Subcutaneous abdominal adipose tissue (tissue), 5 donors: ENCODE measurements around the gene EPN3.
A peak's percentile ranks its signal among the peaks of the same experiment; 100 is the strongest.

ENCODE experiments used
- H3K27ac ChIP-seq: one replicate; pipeline ENCODE4 v1.7.0; 2013; ENCODE audit warnings: low read depth, mild to moderate bottlenecking, inconsistent platforms, low read length, moderate library complexity
- H3K27me3 ChIP-seq, 5 donors: one replicate each; pipeline ENCODE4 v1.7.0; 2013; ENCODE audit warnings: low read length in 5 of 5, inconsistent platforms in 1 of 5; ENCODE audit not compliant: control insufficient read depth in 5 of 5, insufficient read depth in 4 of 5
- H3K36me3 ChIP-seq, 5 donors: one replicate each; pipeline ENCODE4 v1.7.0; 2013; ENCODE audit warnings: low read length in 5 of 5; ENCODE audit not compliant: control insufficient read depth in 5 of 5, insufficient read depth in 5 of 5
- H3K4me1 ChIP-seq, 5 donors: one replicate each; pipeline ENCODE4 v1.7.0; 2013; ENCODE audit warnings: low read length in 5 of 5, mild to moderate bottlenecking in 3 of 5, moderate library complexity in 1 of 5; ENCODE audit not compliant: control insufficient read depth in 5 of 5, insufficient read depth in 5 of 5
- H3K4me3 ChIP-seq, 5 donors: one replicate each; pipeline ENCODE4 v1.7.0; 2013; ENCODE audit warnings: low read length in 5 of 5, low read depth in 1 of 5
- H3K9ac ChIP-seq, 5 donors: one replicate each; pipeline ENCODE4 v1.7.0; 2013; ENCODE audit warnings: low read length in 5 of 5, mild to moderate bottlenecking in 4 of 5, moderate library complexity in 3 of 5
- H3K9me3 ChIP-seq, 5 donors: one replicate each; pipeline ENCODE4 v1.7.0; 2013; ENCODE audit warnings: low read length in 5 of 5; ENCODE audit not compliant: control insufficient read depth in 5 of 5
- donor health status: healthy.
- donor health status: healthy.
- donor health status: healthy.
- donor health status: healthy.
- donor health status: healthy.

Gene EPN3

GRCh38 chr17:50495918-50496317, 36.6 kb upstream of the EPN3 start:
- Histone ChIP-seq H3K36me3 (no peaks in the 10 kb centered on the region), H3K4me3 (no peak overlapping the region), H3K27ac (no peak overlapping the region), H3K4me1 (no peaks in the 10 kb centered on the region), H3K9ac (no peak overlapping the region), H3K27me3 (no peaks in the 10 kb centered on the region), H3K9me3 (no peaks in the 10 kb centered on the region)

DNA sequence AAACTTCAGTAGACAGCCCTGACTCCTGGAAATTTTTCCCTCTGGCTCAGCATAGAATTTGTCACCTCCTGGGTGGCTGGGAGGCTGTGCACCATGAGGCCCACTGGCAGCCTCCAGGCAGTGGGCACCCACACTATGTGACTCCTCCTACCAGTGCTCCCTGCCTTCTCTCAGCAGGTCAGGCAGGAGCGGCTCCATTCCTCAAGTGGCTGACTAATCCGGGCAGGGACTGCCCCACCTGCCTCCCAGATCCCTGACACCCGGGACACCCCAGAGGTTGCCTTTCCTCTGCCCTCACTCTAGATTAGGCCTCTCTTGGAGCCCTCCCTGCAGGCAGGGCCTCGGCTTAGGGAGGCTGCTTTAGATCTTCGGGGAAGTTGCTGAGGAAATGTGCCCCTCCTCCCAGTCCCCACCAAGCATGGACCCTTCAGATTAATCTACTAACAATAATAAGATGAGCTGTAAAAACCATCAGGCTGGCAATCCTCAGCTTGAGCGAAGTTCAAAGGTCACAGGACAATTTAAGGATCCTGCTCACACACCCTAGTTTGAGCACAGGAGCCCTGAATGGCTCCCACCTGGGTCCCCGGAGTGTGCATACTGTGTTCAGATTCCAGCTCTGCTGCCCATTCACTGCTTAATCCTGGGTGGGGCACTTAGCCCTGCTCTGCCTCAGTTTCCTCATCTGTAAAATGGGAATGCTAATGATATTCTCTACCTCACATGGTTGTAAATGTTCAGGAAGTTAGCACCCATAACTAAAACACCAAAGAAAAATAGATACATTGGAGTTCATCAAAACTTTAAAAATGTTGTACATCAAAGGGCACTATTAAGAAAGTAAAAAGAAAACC, 34.3 kb upstream of the EPN3 start:
- H3K4me3 ChIP-seq, result no peak overlapping the region
- no peak overlapping the region for H3K9ac ChIP-seq
- no peak overlapping the region for H3K27ac ChIP-seq

GRCh38 chr17:50499270-50499669, 33.3 kb upstream of the EPN3 start:
- H3K27me3 ChIP-seq, result no peaks in the 10 kb centered on the region
- H3K4me3 ChIP-seq, result no peak overlapping the region
- no peaks in the 10 kb centered on the region for H3K4me1 ChIP-seq
- H3K36me3 ChIP-seq, result no peaks in the 10 kb centered on the region
- no peak overlapping the region for H3K9ac ChIP-seq
- no peak overlapping the region for H3K27ac ChIP-seq
- no peaks in the 10 kb centered on the region for H3K9me3 ChIP-seq

More for the DNA sequence above, 34.3 kb upstream of the EPN3 start:
- Histone ChIP-seq H3K4me1 (no peaks in the 10 kb centered on the region), H3K27me3 (no peaks in the 10 kb centered on the region), H3K36me3 (no peaks in the 10 kb centered on the region), H3K9me3 (no peaks in the 10 kb centered on the region)

GRCh38 chr17:50499721-50500120, 32.8 kb upstream of the EPN3 start:
- H3K27ac ChIP-seq, result no peak overlapping the region
- H3K4me1 ChIP-seq, result no peaks in the 10 kb centered on the region
- no peaks in the 10 kb centered on the region for H3K27me3 ChIP-seq
- no peak overlapping the region for H3K9ac ChIP-seq
- H3K9me3 ChIP-seq, result no peaks in the 10 kb centered on the region
- no peak overlapping the region for H3K4me3 ChIP-seq
- H3K36me3 ChIP-seq, result no peaks in the 10 kb centered on the region

DNA sequence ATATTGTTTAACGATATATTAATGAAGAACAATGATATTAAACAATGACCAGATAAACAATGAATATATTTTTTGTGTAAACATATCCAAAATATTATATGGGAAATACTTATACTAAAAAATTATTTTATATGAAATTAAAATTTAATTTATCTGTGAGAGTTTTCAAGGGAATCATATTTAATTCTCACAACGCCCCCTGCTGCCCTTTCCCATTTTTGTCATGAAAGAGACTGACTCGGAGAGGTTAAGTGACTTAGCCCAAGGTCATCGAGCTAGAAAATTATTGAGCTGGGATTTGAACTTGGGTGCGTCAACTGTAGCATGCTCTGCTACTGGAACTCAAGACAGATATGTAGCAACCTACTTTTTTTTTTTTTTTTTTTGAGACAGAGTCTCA, 31.5 kb upstream of the EPN3 start:
- no peaks in the 10 kb centered on the region for H3K27me3 ChIP-seq
- no peak overlapping the region for H3K27ac ChIP-seq
- H3K4me3 ChIP-seq, result no peak overlapping the region
- no peak overlapping the region for H3K9ac ChIP-seq
- H3K9me3 ChIP-seq, result no peaks in the 10 kb centered on the region
- H3K36me3 ChIP-seq, result no peaks in the 10 kb centered on the region
- H3K4me1 ChIP-seq, result no peaks in the 10 kb centered on the region

GRCh38 chr17:50502301-50502990, 30.1 kb upstream of the EPN3 start:
- H3K27me3 ChIP-seq, result no peaks in the 10 kb centered on the region
- H3K36me3 ChIP-seq, result no peaks in the 10 kb centered on the region
- H3K9ac ChIP-seq, result no peak overlapping the region
- peaks cover 0 to 1% (median under 1%) of the 10 kb centered on the region in 5 donors for H3K4me1 ChIP-seq
- no peaks in the 10 kb centered on the region for H3K9me3 ChIP-seq
- no peak overlapping the region for H3K27ac ChIP-seq
- no peak overlapping the region for H3K4me3 ChIP-seq

DNA sequence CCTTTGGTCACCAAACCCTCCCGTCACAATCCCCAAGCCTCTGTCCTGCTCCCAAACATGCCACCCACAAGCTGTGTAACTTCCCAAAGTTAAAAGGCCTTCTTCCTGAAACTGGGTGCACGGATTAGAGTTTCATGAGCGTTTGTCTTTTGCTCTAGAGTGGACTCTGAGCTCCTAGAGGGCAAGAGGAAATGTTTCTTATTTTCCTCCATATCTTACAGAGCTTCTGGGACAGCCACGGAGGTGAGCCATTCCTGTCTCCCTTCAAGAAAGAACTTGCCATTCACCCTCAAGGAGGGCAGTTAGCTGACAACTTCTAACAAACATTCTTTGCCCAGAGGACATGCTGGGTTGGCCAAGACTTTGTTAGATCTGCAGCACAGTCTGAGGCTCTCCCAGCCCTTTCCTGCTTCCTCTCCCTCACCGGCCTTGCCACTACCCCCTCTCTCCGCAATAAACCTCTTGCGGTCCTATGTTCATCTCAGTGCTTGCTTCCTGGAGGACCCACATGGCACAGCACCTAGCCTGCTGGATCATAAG, 26.9 kb upstream of the EPN3 start:
- no peak overlapping the region for H3K9ac ChIP-seq
- H3K27ac ChIP-seq, result no peak overlapping the region
- H3K4me3 ChIP-seq, result no peak overlapping the region

GRCh38 chr17:50506298-50506697, 26.2 kb upstream of the EPN3 start:
- H3K36me3 ChIP-seq, result no peaks in the 10 kb centered on the region
- peaks cover 0 to 17% (median 15%) of the 10 kb centered on the region in 5 donors for H3K4me1 ChIP-seq
- no peak overlapping the region for H3K9ac ChIP-seq
- no peak overlapping the region for H3K27ac ChIP-seq
- no peaks in the 10 kb centered on the region for H3K9me3 ChIP-seq
- H3K4me3 ChIP-seq, result no peak overlapping the region
- H3K27me3 ChIP-seq, result no peaks in the 10 kb centered on the region

More for the DNA sequence above, 26.9 kb upstream of the EPN3 start:
- Histone ChIP-seq H3K4me1 (peaks cover 0 to 17% (median 15%) of the 10 kb centered on the region in 5 donors), H3K27me3 (no peaks in the 10 kb centered on the region), H3K36me3 (no peaks in the 10 kb centered on the region), H3K9me3 (no peaks in the 10 kb centered on the region)

GRCh38 chr17:50507871-50508572, 24.5 kb upstream of the EPN3 start, which contains the start of gene MYCBPAP:
TSS of gene MYCBPAP (plus strand) at chr17:50508439. CDS start at chr17:50508675, 236 bp downstream.
- no peaks in the 10 kb centered on the region for H3K36me3 ChIP-seq
- no peaks in the 10 kb centered on the region for H3K9me3 ChIP-seq
- H3K4me1 ChIP-seq, result peaks cover 0 to 17% (median 15%) of the 10 kb centered on the region in 5 donors
- peak within 1 kb of the TSS; percentile 57 for H3K27ac ChIP-seq
- H3K4me3 ChIP-seq, result peak within 1 kb of the TSS; percentile 70 to 75 (median 72)
- H3K9ac ChIP-seq, result peak within 1 kb of the TSS; percentile 10 to 83 (median 81)
- H3K27me3 ChIP-seq, result no peaks in the 10 kb centered on the region
